Calu3 (cell line): ENCODE results near the gene CNGA2. TPM values are rescaled to one million over a fixed set of nuclear protein-coding genes. Genes with fewer than 3 reads are reported as not detected.

Experiments used
- BruUV-seq: library from RNA; stranded (reverse); fragments of 400-500 nt; replicated peaks from 2 replicates; lab custom pipeline; 2021; lab: Mats Ljungman, UMichigan
- CTCF ChIA-PET: fragments of 300-600 bp; sonication (Branson Sonifier 250); formaldehyde crosslinking; loops from one replicate; lab custom pipeline; 2022; ENCODE audit warnings: antibody characterized with exemption; lab: Charles Lee
- DNase-seq: peaks from one replicate; pipeline ENCODE4 v3.0.0; 2022
- H3K27ac Mint-ChIP-seq: one replicate; pipeline ENCODE4 v1.8.0; 2022; ENCODE audit warnings: mixed read lengths; ENCODE audit not compliant: unreplicated experiment
- H3K27me3 Mint-ChIP-seq: one replicate; pipeline ENCODE4 v1.8.0; 2022; ENCODE audit warnings: mixed read lengths; ENCODE audit not compliant: unreplicated experiment
- H3K36me3 Mint-ChIP-seq: one replicate; pipeline ENCODE4 v1.8.0; 2022; ENCODE audit warnings: mild to moderate bottlenecking, moderate library complexity, mixed read lengths; ENCODE audit not compliant: insufficient read depth, unreplicated experiment
- H3K4me1 Mint-ChIP-seq: one replicate; pipeline ENCODE4 v1.8.0; 2022; ENCODE audit warnings: mild to moderate bottlenecking, low read depth, mixed read lengths; ENCODE audit not compliant: unreplicated experiment
- H3K4me3 Mint-ChIP-seq: one replicate; pipeline ENCODE4 v1.8.0; 2022; ENCODE audit warnings: mild to moderate bottlenecking, low read depth, moderate library complexity, mixed read lengths; ENCODE audit not compliant: unreplicated experiment
- H3K9me3 Mint-ChIP-seq: one replicate; pipeline ENCODE4 v1.8.0; 2022; ENCODE audit warnings: low read depth, mixed read lengths; ENCODE audit not compliant: unreplicated experiment
- intact Hi-C: fragments of 100-400 bp; cut with micrococcal nuclease; formaldehyde crosslinking; loops from one replicate; pipeline ENCODE4 v1.10.0; 2022; ENCODE audit not compliant: unreplicated experiment
- total RNA-seq: library from RNA; stranded (reverse); gene quantifications from 2 replicates; pipeline ENCODE4 v1.2.3, GENCODE V29; 2022
- TF ChIP-seq, protein P1 (sequence below): fragments of 200-600 bp; IDR thresholded peaks from one replicate; pipeline ENCODE4 v1.8.0; 2022; ENCODE audit warnings: antibody characterized with exemption; ENCODE audit not compliant: unreplicated experiment

The CNGA2 gene
- total RNA-seq, 1 experiment from 2014 or later: not detected

GRCh38 chrX:151773434-151773833 is 38.9 kb downstream of the CNGA2 start:
- TF ChIP-seq, protein P1, sequence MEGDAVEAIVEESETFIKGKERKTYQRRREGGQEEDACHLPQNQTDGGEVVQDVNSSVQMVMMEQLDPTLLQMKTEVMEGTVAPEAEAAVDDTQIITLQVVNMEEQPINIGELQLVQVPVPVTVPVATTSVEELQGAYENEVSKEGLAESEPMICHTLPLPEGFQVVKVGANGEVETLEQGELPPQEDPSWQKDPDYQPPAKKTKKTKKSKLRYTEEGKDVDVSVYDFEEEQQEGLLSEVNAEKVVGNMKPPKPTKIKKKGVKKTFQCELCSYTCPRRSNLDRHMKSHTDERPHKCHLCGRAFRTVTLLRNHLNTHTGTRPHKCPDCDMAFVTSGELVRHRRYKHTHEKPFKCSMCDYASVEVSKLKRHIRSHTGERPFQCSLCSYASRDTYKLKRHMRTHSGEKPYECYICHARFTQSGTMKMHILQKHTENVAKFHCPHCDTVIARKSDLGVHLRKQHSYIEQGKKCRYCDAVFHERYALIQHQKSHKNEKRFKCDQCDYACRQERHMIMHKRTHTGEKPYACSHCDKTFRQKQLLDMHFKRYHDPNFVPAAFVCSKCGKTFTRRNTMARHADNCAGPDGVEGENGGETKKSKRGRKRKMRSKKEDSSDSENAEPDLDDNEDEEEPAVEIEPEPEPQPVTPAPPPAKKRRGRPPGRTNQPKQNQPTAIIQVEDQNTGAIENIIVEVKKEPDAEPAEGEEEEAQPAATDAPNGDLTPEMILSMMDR: no peak
- CTCF ChIA-PET: no interaction called here
- Mint-ChIP-seq H3K36me3 (no peaks in the 10 kb centered on the region), H3K4me3 (no peak overlapping the region), H3K27ac (no peak overlapping the region), H3K9me3 (peaks cover 2% of the 10 kb centered on the region), H3K4me1 (no peaks in the 10 kb centered on the region), H3K27me3 (peaks cover 38% of the 10 kb centered on the region)
- intact Hi-C loops: no loop called here
- BruUV-seq: no TSS peak
- DNase-seq: no peak

GRCh38 chrX:151774421-151774820 is 39.9 kb downstream of the CNGA2 start:
- peaks cover 31% of the 10 kb centered on the region for H3K27me3 Mint-ChIP-seq
- H3K4me1 Mint-ChIP-seq: no peaks in the 10 kb centered on the region
- TF ChIP-seq, protein P1: no peak
- BruUV-seq: no TSS peak
- CTCF ChIA-PET: no interaction called here
- H3K36me3 Mint-ChIP-seq: no peaks in the 10 kb centered on the region
- no peak overlapping the region for H3K27ac Mint-ChIP-seq
- no peaks in the 10 kb centered on the region for H3K9me3 Mint-ChIP-seq
- H3K4me3 Mint-ChIP-seq: no peak overlapping the region
- DNase-seq: no peak
- intact Hi-C loops: no loop called here

GRCh38 chrX:151776181-151776731 is 41.7 kb downstream of the CNGA2 start:
- no peaks in the 10 kb centered on the region for H3K9me3 Mint-ChIP-seq
- intact Hi-C loops: no loop called here
- CTCF ChIA-PET: no interaction called here

GRCh38 chrX:151776936-151777335 is 42.4 kb downstream of the CNGA2 start:
- no TSS peak for BruUV-seq
- Mint-ChIP-seq H3K9me3 (no peaks in the 10 kb centered on the region), H3K27ac (no peak overlapping the region), H3K36me3 (no peaks in the 10 kb centered on the region), H3K4me3 (no peak overlapping the region), H3K4me1 (no peaks in the 10 kb centered on the region), H3K27me3 (peaks cover 31% of the 10 kb centered on the region)
- intact Hi-C loops: no loop called here
- CTCF ChIA-PET: no interaction called here
- DNase-seq: no peak
- TF ChIP-seq, protein P1: no peak

More at GRCh38 chrX:151776181-151776731, 41.7 kb downstream of the CNGA2 start:
- Mint-ChIP-seq H3K27me3 (peaks cover 31% of the 10 kb centered on the region), H3K27ac (no peak overlapping the region), H3K4me3 (no peak overlapping the region), H3K4me1 (no peaks in the 10 kb centered on the region), H3K36me3 (no peaks in the 10 kb centered on the region)
- BruUV-seq: no TSS peak
- TF ChIP-seq, protein P1: no peak
- DNase-seq: no peak
